HEK293 (cell line): Measurements from ENCODE around the gene TLCD2.

Experiments used
- CTCF ChIP-seq: fragments of 450-650 bp; formaldehyde crosslinking; IDR thresholded peaks from 2 replicates; pipeline ENCODE4 v1.5.1; 2016; ENCODE audit warnings: missing biosample characterization, missing genetic modification characterization
- IKZF3 ChIP-seq: fragments of 450-650 bp; IDR thresholded peaks from 2 replicates; pipeline ENCODE4 v1.5.0; 2018; ENCODE audit warnings: missing biosample characterization, mild to moderate bottlenecking, missing genetic modification characterization, moderate library complexity
- KLF7 ChIP-seq: fragments of 450-650 bp; formaldehyde crosslinking; IDR thresholded peaks from 2 replicates; pipeline ENCODE4 v1.5.1; 2016; ENCODE audit warnings: missing biosample characterization, missing genetic modification characterization, borderline replicate concordance
- OSR2 ChIP-seq: fragments of 450-650 bp; formaldehyde crosslinking; IDR thresholded peaks from 2 replicates; pipeline ENCODE4 v1.5.1; 2016; ENCODE audit warnings: missing biosample characterization, missing genetic modification characterization
- ZNF121 ChIP-seq: fragments of 450-650 bp; formaldehyde crosslinking; IDR thresholded peaks from 2 replicates; pipeline ENCODE4 v1.5.1; 2016; ENCODE audit warnings: missing biosample characterization, missing genetic modification characterization
- ZNF19 ChIP-seq: fragments of 450-650 bp; formaldehyde crosslinking; IDR thresholded peaks from 2 replicates; pipeline ENCODE4; 2016; ENCODE audit warnings: missing biosample characterization, missing genetic modification characterization, low read depth
- ZNF23 ChIP-seq: fragments of 450-650 bp; formaldehyde crosslinking; IDR thresholded peaks from 2 replicates; pipeline ENCODE4 v1.5.1; 2016; ENCODE audit warnings: missing biosample characterization, missing genetic modification characterization, borderline replicate concordance
- ZNF248 ChIP-seq: fragments of 450-650 bp; formaldehyde crosslinking; IDR thresholded peaks from 2 replicates; pipeline ENCODE4 v1.5.1; 2017; ENCODE audit warnings: missing biosample characterization, missing genetic modification characterization
- ZNF266 ChIP-seq: fragments of 450-650 bp; formaldehyde crosslinking; IDR thresholded peaks from 2 replicates; pipeline ENCODE4 v1.5.1; 2016; ENCODE audit warnings: missing biosample characterization, missing genetic modification characterization, low read depth
- ZNF362 ChIP-seq: fragments of 450-650 bp; formaldehyde crosslinking; IDR thresholded peaks from 2 replicates; pipeline ENCODE4 v1.5.1; 2016; ENCODE audit warnings: missing biosample characterization, missing genetic modification characterization
- ZNF37A ChIP-seq: fragments of 450-650 bp; IDR thresholded peaks from 2 replicates; pipeline ENCODE4 v1.5.1; 2018; ENCODE audit warnings: missing biosample characterization, missing genetic modification characterization
- ZNF423 ChIP-seq: fragments of 450-650 bp; formaldehyde crosslinking; IDR thresholded peaks from 2 replicates; pipeline ENCODE4 v1.5.1; 2016; ENCODE audit warnings: missing biosample characterization, missing genetic modification characterization
- ZNF548 ChIP-seq: fragments of 450-650 bp; formaldehyde crosslinking; IDR thresholded peaks from 2 replicates; pipeline ENCODE4 v1.5.1; 2016; ENCODE audit warnings: missing biosample characterization, missing genetic modification characterization
- ZNF701 ChIP-seq: fragments of 450-650 bp; formaldehyde crosslinking; IDR thresholded peaks from 2 replicates; pipeline ENCODE4 v1.5.1; 2016; ENCODE audit warnings: missing biosample characterization, missing genetic modification characterization
- ZNF76 ChIP-seq: fragments of 450-650 bp; formaldehyde crosslinking; IDR thresholded peaks from 2 replicates; pipeline ENCODE4; 2016; ENCODE audit warnings: low read depth, missing biosample characterization, missing genetic modification characterization, borderline replicate concordance
- ZNF777 ChIP-seq: fragments of 450-650 bp; formaldehyde crosslinking; IDR thresholded peaks from 2 replicates; pipeline ENCODE4 v1.5.1; 2017; ENCODE audit warnings: missing biosample characterization, missing genetic modification characterization, borderline replicate concordance
- ZNF792 ChIP-seq: fragments of 450-650 bp; formaldehyde crosslinking; IDR thresholded peaks from 2 replicates; pipeline ENCODE4 v1.5.1; 2016; ENCODE audit warnings: missing biosample characterization, missing genetic modification characterization
- ZSCAN23 ChIP-seq: fragments of 450-650 bp; formaldehyde crosslinking; IDR thresholded peaks from 2 replicates; pipeline ENCODE4 v1.5.1; 2016; ENCODE audit warnings: missing biosample characterization, missing genetic modification characterization
- TF ChIP-seq, protein P1 (sequence below): fragments of 450-650 bp; formaldehyde crosslinking; IDR thresholded peaks from 2 replicates; pipeline ENCODE4 v1.5.1; 2016; ENCODE audit warnings: missing biosample characterization, missing genetic modification characterization, borderline replicate concordance
- TF ChIP-seq, protein P2 (sequence below): fragments of 450-650 bp; formaldehyde crosslinking; IDR thresholded peaks from 2 replicates; pipeline ENCODE4 v1.5.1; 2016; ENCODE audit warnings: missing biosample characterization, missing genetic modification characterization

The TLCD2 gene

DNA sequence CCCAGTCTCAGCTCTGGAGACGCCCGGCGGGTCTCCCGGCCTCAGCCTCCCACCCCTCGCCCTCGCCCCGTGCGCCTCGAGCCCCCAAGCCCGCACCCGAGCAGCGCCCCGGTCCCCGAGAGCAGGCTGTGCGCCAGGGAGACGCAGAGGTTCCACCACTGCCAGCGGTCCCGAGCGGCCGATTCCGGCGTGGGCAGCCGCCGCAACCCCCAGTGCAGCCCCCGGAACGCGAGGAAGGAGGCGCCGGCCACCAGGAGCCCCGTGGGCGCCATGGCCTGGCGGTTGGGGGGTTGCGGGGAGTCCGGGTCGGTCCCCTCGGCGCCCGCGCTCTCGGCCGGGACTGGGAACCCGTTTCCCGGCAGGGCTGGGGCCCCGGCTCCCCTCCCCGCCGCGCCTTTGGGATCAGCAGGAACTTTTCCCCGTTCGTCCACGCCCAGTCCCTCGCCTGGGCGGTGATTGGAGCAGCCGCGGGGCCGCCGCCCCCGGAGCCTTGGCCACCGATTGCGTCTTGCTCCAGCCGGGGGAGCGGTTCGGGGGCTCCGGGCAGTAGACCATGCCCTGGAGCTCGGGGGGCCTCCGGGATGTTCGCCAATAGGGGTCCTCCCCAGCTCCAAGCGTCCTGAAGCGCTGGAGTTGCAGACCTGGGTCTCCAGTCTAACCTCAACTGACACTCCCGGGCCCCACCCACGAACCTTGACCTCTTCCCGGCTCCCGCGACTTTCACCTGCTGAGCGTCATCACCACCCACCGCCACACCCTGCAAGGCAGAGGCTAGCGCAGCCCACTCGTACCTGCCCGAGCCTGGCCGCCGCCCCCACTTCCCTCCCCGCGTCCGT, at the start of gene TLCD2 (continued):
- 0 out of 2 replicates have a peak, but pooled peaks have one; percentile 8 for TF ChIP-seq CTCF (tag by site-specific recombination)
- no peak for TF ChIP-seq ZNF23 (tag by site-specific recombination)
- TF ChIP-seq KLF7 (tag by site-specific recombination) = peak; percentile 57
- peak; percentile 68 for TF ChIP-seq ZNF37A (tag by site-specific recombination)
- TF ChIP-seq ZNF423 (tag by site-specific recombination) = 0 out of 2 replicates have a peak, but pooled peaks have one; percentile 13
- TF ChIP-seq ZNF19 = no peak
- TF ChIP-seq ZSCAN23 (tag by site-specific recombination) = no peak
- no peak for TF ChIP-seq ZNF248 (tag by site-specific recombination)
- TF ChIP-seq ZNF792 (tag by site-specific recombination) = no peak
- TF ChIP-seq, protein P1, sequence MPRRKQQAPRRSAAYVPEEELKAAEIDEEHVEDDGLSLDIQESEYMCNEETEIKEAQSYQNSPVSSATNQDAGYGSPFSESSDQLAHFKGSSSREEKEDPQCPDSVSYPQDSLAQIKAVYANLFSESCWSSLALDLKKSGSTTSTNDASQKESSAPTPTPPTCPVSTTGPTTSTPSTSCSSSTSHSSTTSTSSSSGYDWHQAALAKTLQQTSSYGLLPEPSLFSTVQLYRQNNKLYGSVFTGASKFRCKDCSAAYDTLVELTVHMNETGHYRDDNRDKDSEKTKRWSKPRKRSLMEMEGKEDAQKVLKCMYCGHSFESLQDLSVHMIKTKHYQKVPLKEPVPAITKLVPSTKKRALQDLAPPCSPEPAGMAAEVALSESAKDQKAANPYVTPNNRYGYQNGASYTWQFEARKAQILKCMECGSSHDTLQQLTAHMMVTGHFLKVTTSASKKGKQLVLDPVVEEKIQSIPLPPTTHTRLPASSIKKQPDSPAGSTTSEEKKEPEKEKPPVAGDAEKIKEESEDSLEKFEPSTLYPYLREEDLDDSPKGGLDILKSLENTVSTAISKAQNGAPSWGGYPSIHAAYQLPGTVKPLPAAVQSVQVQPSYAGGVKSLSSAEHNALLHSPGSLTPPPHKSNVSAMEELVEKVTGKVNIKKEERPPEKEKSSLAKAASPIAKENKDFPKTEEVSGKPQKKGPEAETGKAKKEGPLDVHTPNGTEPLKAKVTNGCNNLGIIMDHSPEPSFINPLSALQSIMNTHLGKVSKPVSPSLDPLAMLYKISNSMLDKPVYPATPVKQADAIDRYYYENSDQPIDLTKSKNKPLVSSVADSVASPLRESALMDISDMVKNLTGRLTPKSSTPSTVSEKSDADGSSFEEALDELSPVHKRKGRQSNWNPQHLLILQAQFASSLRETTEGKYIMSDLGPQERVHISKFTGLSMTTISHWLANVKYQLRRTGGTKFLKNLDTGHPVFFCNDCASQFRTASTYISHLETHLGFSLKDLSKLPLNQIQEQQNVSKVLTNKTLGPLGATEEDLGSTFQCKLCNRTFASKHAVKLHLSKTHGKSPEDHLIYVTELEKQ (tag by site-specific recombination) = no peak
- no peak for TF ChIP-seq ZNF121 (tag by site-specific recombination)
- no peak for TF ChIP-seq OSR2 (tag by site-specific recombination)
- TF ChIP-seq ZNF266 = no peak
- TF ChIP-seq ZNF701 (tag by site-specific recombination) = no peak
- TF ChIP-seq ZNF777 = no peak
- TF ChIP-seq ZNF76 (tag by site-specific recombination) = 0 out of 2 replicates have a peak, but pooled peaks have one; percentile 23
- TF ChIP-seq IKZF3 (tag by site-specific recombination) = peak; percentile 96
- no peak for TF ChIP-seq ZNF362
- TF ChIP-seq ZNF548 (tag by site-specific recombination) = no peak
- TF ChIP-seq, protein P2, sequence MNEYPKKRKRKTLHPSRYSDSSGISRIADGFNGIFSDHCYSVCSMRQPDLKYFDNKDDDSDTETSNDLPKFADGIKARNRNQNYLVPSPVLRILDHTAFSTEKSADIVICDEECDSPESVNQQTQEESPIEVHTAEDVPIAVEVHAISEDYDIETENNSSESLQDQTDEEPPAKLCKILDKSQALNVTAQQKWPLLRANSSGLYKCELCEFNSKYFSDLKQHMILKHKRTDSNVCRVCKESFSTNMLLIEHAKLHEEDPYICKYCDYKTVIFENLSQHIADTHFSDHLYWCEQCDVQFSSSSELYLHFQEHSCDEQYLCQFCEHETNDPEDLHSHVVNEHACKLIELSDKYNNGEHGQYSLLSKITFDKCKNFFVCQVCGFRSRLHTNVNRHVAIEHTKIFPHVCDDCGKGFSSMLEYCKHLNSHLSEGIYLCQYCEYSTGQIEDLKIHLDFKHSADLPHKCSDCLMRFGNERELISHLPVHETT (tag by site-specific recombination) = no peak
